Pancreas (tissue), 10 donors: ENCODE results near the gene OASL. TPM values are rescaled to one million over a fixed set of nuclear protein-coding genes. Genes with fewer than 3 reads are reported as not detected.

Experiments used
- ATAC-seq, 4 donors: fragments of 200-7000 bp; cut with Tn5 transposase; one replicate each; pipeline versions ENCODE4 v1.8.0 to v1.9.1; 2020; ENCODE audit warnings: mild to moderate bottlenecking in 4 of 4, moderate library complexity in 4 of 4
- DNase-seq, 6 donors: peaks; one replicate each; pipeline ENCODE4 v3.0.0-alpha.2; 2020
- FAIRE-seq: peaks from 2 replicates; lab custom pipeline; 2012; peaks lifted over from hg19 to GRCh38; lab: Jason Lieb, UNC
- H3K27ac ChIP-seq, 4 donors: fragments of 200-600 bp; sonication (generic); 1 replicate in 3 of 4; 2 replicates in 1 of 4; pipeline versions ENCODE4 v1.5.0 to v1.8.0; 2020
- H3K27me3 ChIP-seq, 4 donors: fragments of 200-600 bp; one replicate each; pipeline ENCODE4 v1.8.0; 2021
- H3K36me3 ChIP-seq, 3 donors: fragments of 200-600 bp; sonication (generic) in 1 of 3; one replicate each; pipeline versions ENCODE4 v1.5.0 to v1.8.0; 2020 to 2021
- H3K4me1 ChIP-seq, 3 donors: fragments of 200-600 bp; one replicate each; pipeline ENCODE4 v1.8.0; 2021
- H3K4me3 ChIP-seq, 4 donors: fragments of 200-600 bp; sonication (generic) in 2 of 4; one replicate each; pipeline versions ENCODE4 v1.5.0 to v1.8.0; 2020 to 2021
- H3K9me3 ChIP-seq, 4 donors: fragments of 200-600 bp; one replicate each; pipeline ENCODE4 v1.8.0; 2021
- whole genome bisulfite sequencing, 2 donors: extraction: QIAGEN DNeasy Blood & Tissue Kit; methylation state at CpG; one replicate each; pipeline ENCODE4 v1.1.7; 2013; 5-methylcytosine and 5-hydroxymethylcytosine counted together
- intact Hi-C, 3 donors: fragments of 100-400 bp; cut with DNase I; formaldehyde crosslinking; loops; one replicate each; pipeline versions ENCODE4 v1.11.1 to v1.14.2; 2022
- polyA plus RNA-seq, 2 donors: library from polyadenylated mRNA; stranded (reverse); fragments of 200-250 nt; gene quantifications; one replicate each; pipeline ENCODE4 v1.2.3, GENCODE V29; 2013
- total RNA-seq, 6 donors: library from RNA; stranded (reverse); fragmentation: NEBNext Ultra II Directional in 4 of 6; extraction: Animal tissue kit (Norgen Biotek cat#: 25700) in 4 of 6; gene quantifications; one replicate each; pipeline versions ENCODE4 v1.2.1 to v1.2.4, GENCODE V29; 2021 to 2023
- TF ChIP-seq, protein P1 (sequence below), 4 donors: fragments of 200-600 bp; sonication (generic) in 3 of 4; IDR thresholded peaks; one replicate each; pipeline versions ENCODE4 v1.5.0 to v1.8.0; 2021; ENCODE audit warnings: antibody characterized with exemption in 4 of 4
- donor health status: healthy with polysubstance abuse.
- donor health status: DM: no; HTN: no; CAD: no; lungs with moderate emphysema.
- donor health status: DM: no; HTN: no; CAD: no.
- donor health status: control.
- donor health status: control.
- donor health status: Bipolar disorder and iron deficiency.
- donor health status: DM: yes; HTN: yes; CAD: no.
- donor health status: DM: no; HTN: no; CAD: no.
- donor health status: DM: no; HTN: no; CAD: no.
- donor health status: DM: yes; HTN: yes; CAD: no.

The OASL gene
- total and polyA plus RNA-seq, 8 donors = 0.16 to 0.59 (median 0.31) TPM

DNA sequence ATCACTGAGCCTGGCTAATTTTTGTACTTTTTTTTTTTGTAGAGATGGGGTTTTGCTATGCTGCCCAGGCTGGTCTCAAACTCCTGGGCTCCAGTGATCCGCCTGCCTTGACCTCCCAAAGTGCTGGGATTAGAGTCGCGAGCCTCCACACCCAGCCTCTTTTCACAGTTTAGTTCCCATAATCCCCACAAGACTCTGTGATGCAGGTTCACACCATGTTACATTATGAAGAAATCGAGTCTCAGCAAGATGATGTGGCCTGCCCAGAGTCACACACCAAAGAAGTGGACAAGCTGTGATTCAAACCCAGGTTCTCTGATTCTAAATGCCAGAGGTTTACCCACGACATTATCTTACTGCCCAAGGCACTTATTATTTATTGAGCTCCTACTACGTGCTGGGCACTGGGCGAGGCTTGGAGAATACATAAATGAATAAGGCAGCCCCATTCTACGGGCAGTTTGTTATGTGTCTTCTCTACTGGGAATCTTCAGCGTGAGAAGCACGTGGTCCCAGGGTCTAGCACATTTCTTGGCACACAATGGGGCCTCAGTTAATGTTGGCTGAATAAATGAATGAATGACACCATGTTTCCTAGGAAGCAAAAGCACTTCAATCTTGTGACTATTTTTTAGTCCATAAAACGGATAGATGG, 23.5 kb upstream of the OASL start:
- WGBS, 2 donors = 68 to 76% methylated on average over 11 of the region's 11 CpGs
- Histone ChIP-seq H3K9me3 (no peaks in the 10 kb centered on the region), H3K27ac (no peak overlapping the region), H3K4me1 (no peaks in the 10 kb centered on the region), H3K36me3 (no peaks in the 10 kb centered on the region), H3K27me3 (no peaks in the 10 kb centered on the region), H3K4me3 (no peak overlapping the region)
- DNase-seq (no peak), ATAC-seq (no peak), FAIRE-seq (no peak)
- TF ChIP-seq, protein P1, sequence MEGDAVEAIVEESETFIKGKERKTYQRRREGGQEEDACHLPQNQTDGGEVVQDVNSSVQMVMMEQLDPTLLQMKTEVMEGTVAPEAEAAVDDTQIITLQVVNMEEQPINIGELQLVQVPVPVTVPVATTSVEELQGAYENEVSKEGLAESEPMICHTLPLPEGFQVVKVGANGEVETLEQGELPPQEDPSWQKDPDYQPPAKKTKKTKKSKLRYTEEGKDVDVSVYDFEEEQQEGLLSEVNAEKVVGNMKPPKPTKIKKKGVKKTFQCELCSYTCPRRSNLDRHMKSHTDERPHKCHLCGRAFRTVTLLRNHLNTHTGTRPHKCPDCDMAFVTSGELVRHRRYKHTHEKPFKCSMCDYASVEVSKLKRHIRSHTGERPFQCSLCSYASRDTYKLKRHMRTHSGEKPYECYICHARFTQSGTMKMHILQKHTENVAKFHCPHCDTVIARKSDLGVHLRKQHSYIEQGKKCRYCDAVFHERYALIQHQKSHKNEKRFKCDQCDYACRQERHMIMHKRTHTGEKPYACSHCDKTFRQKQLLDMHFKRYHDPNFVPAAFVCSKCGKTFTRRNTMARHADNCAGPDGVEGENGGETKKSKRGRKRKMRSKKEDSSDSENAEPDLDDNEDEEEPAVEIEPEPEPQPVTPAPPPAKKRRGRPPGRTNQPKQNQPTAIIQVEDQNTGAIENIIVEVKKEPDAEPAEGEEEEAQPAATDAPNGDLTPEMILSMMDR (IDR thresholded peaks at IDR 0.05) = no peak
- intact Hi-C loops = loop anchor here in 1 of 3 donors (10.0 kb wide), 1 partner anchor 382 kb away; no protein-coding TSS in a partner anchor

DNA sequence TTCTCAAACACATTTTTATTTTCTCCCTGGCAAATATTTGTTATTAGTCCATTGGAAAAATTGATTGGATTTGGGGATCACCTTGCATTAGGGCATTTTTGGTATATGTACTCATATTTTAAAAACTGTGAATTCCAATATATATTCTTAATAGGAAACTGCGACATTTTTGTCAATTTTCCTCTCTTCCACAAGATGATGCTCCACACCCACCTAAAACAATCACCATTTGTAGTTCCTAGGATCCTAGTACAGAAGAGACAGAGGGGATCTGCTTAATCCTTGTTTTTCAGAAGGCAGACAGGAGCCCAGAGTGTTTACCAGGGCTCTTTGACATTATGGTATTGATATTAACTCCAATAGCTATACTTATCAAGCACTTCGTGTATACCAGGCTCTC, 22.8 kb upstream of the OASL start:
- FAIRE-seq (no peak), ATAC-seq (no peak), DNase-seq (no peak)
- 34 to 38% methylated on average over 2 of the region's 2 CpGs for WGBS, 2 donors
- Histone ChIP-seq H3K4me1 (no peaks in the 10 kb centered on the region), H3K4me3 (no peak overlapping the region), H3K9me3 (no peaks in the 10 kb centered on the region), H3K36me3 (no peaks in the 10 kb centered on the region), H3K27me3 (no peaks in the 10 kb centered on the region), H3K27ac (no peak overlapping the region)
- intact Hi-C loops = loop anchor here in 1 of 3 donors (10.0 kb wide), 1 partner anchor 383 kb away; no protein-coding TSS in a partner anchor
- TF ChIP-seq, protein P1 (IDR thresholded peaks at IDR 0.05) = no peak

DNA sequence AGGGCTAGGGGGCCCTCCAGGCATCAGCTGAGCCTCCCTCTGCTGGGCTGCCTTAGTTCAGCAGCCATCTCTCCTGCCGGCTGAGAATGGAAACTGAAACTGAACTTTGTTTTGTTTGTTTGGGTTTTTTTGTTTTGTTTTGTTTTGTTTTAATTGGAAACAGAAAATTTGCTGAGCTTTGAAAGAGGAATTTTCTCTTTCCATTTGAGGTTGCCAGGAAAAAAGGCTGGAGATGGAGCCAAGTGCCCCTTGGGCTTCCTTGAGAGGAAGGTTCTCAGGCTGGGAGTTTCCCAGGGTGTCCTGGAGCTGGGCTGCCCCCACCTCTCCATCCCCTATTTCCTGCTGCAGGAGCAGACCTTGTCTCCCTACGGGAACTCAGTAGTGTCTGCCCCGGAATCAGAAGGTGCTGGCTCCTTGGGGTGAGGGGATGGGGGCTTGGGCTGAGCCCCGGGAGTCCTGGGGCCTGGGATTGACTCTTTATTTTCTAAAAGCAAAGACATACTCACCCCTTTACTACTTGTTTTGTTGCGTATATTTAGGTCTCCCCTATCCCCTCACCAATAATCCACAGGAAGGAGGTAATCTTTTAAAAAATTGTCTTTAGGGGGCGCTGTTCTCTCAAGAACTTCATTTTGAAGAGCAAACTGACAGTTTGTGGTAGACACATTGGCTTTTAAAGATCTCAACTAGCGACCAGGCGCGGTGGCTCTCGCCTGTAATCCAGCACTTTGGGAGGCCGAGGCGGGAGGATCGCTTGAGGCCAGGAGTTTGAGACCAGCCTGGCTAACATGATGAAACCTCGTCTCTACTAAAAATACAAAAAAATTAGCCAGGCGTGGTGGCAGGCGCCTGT, 21.3 kb upstream of the OASL start:
- Histone ChIP-seq H3K27me3 (no peaks in the 10 kb centered on the region), H3K4me1 (no peaks in the 10 kb centered on the region), H3K9me3 (no peaks in the 10 kb centered on the region), H3K36me3 (no peaks in the 10 kb centered on the region), H3K27ac (peak overlapping the region in 2 of 4 donors; percentile 7 to 30), H3K4me3 (peak overlapping the region in 1 of 4 donors; percentile 25)
- FAIRE-seq (no peak), DNase-seq (peak in 1 of 6 donors; percentile 12), ATAC-seq (peak; percentile 53 to 88 (median 82))
- intact Hi-C loops = loop anchor here in 1 of 3 donors (10.0 kb wide), 1 partner anchor 384 kb away; no protein-coding TSS in a partner anchor
- 29 to 37% methylated on average over 16 of the region's 16 CpGs for WGBS, 2 donors
- TF ChIP-seq, protein P1 (IDR thresholded peaks at IDR 0.05) = peak; percentile 11 to 29 (median 20)

DNA sequence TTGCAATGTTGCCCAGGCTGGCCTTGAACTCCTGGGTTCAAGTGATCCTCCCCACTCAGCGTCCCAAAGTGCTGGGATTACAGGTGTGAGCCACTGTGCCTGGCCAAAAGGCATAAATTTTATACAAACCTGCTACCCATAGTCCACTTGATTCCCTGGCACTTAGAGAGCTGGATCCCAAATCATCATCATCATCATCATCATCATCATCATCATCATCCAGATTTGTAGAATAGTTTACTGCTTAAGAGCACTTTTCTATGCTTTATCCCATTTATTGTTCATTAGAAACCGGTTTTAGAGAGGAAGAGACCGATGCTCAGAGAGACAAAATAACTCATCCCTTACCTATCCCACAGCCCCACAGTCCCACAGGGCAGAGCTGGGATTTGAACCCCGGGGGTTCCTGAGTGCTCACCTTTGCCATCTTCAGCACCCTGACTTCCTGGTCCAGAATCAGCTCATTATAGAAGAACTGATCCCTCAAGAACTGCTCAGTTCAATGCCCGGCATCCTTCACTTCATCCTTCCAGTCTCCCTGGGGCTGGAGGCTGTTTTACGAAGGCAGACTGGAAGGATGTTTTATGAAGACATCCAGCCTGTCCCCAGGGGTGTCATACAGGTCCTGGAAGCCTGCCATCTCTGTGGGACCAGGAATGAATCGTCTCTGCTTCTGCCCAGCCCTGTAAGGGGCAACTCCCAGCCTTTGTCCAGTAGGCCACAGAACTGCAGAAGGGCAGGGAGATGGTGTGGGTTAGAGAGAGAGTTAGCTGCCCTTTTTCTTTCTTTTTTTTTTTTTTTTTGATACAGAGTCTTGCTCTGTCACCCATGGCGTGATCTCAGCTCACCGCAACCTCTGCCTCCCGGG, 20.2 kb upstream of the OASL start:
- no peak for DNase-seq
- Histone ChIP-seq H3K9me3 (no peaks in the 10 kb centered on the region), H3K36me3 (no peaks in the 10 kb centered on the region), H3K4me3 (no peak overlapping the region), H3K4me1 (no peaks in the 10 kb centered on the region), H3K27ac (no peak overlapping the region), H3K27me3 (no peaks in the 10 kb centered on the region)
- no peak for FAIRE-seq
- ATAC-seq = no peak
- TF ChIP-seq, protein P1 (IDR thresholded peaks at IDR 0.05) = no peak
- WGBS, 2 donors = 74 to 78% methylated on average over 10 of the region's 10 CpGs
- intact Hi-C loops = no loop called here
